Stimulated activated CD4-positive, alpha-beta T cell treated with anti-CD3 and anti-CD28 coated beads, Interleukin-4, amount 100 ng/mL, for 4 hours (primary cell): ENCODE results near the gene HOXA1.

Experiments
- DNase-seq, 2 experiments: peaks; one replicate each; pipeline ENCODE4 v3.0.0-alpha.2; 2020

Gene HOXA1

GRCh38 chr7:27116031-27116961 is 20.5 kb upstream of the HOXA1 start:
- DNase-seq, result no peak

GRCh38 chr7:27115221-27116026 is 19.6 kb upstream of the HOXA1 start:
- no peak for DNase-seq

- DNase-seq, result no peak
These were observed 19.1 kb upstream of the HOXA1 start for GRCh38 chr7:27114881-27115220.

- no peak for DNase-seq
These were observed 18.4 kb upstream of the HOXA1 start for GRCh38 chr7:27113991-27114769.

GRCh38 chr7:27112955-27113949 is 17.5 kb upstream of the HOXA1 start:
- DNase-seq, result no peak

- DNase-seq, result no peak
These were observed 16.6 kb upstream of the HOXA1 start for GRCh38 chr7:27112361-27112760.

- DNase-seq, result no peak
These were observed 16.0 kb upstream of the HOXA1 start for GRCh38 chr7:27111751-27112277.

GRCh38 chr7:27111042-27111750 is 15.4 kb upstream of the HOXA1 start:
- DNase-seq, result no peak

GRCh38 chr7:27110186-27111031 is 14.6 kb upstream of the HOXA1 start:
- DNase-seq, result no peak

- DNase-seq, result no peak
These were observed 13.8 kb upstream of the HOXA1 start for GRCh38 chr7:27109466-27110185.

- DNase-seq, result no peak
These were observed 12.8 kb upstream of the HOXA1 start for GRCh38 chr7:27108390-27109127.

GRCh38 chr7:27107391-27108381 is 11.9 kb upstream of the HOXA1 start:
- DNase-seq, result no peak

GRCh38 chr7:27106901-27107240 is 11.1 kb upstream of the HOXA1 start:
- no peak for DNase-seq

- DNase-seq, result no peak
These were observed 10.5 kb upstream of the HOXA1 start for GRCh38 chr7:27106181-27106900.

- no peak for DNase-seq
These were observed 9.7 kb upstream of the HOXA1 start for GRCh38 chr7:27105301-27106031.
